GDM1 (cell line): ENCODE data around the gene BAIAP2.
"Not testable (repeated sequence)": the region's sequence is repeated elsewhere in the genome, so short reads cannot be mapped to it uniquely, and the experiment has no call there.

ENCODE experiments used
- DNase-seq: peaks from one replicate; lab custom pipeline; 2025; lab: John Stamatoyannopoulos, UW

BAIAP2 gene

GRCh38 chr17:81021531-81022343 lies 13.2 kb upstream of the BAIAP2 start:
- DNase-seq: no peak

- no peak for DNase-seq
Measured at GRCh38 chr17:81022344-81022676, 12.6 kb upstream of the BAIAP2 start.

- no peak for DNase-seq
Measured at GRCh38 chr17:81025065-81025740, 9.7 kb upstream of the BAIAP2 start.

GRCh38 chr17:81025741-81026129 lies 9.2 kb upstream of the BAIAP2 start:
- no peak for DNase-seq

GRCh38 chr17:81026266-81027036 lies 8.5 kb upstream of the BAIAP2 start:
- DNase-seq: no peak

- no peak for DNase-seq
Measured at GRCh38 chr17:81027038-81027437, 7.9 kb upstream of the BAIAP2 start.

GRCh38 chr17:81027591-81028505 lies 7.1 kb upstream of the BAIAP2 start:
- no peak for DNase-seq

GRCh38 chr17:81028506-81028858 lies 6.5 kb upstream of the BAIAP2 start:
- DNase-seq: no peak

- no peak for DNase-seq
Measured at GRCh38 chr17:81029859-81030258, 5.1 kb upstream of the BAIAP2 start.

GRCh38 chr17:81030312-81030711 lies 4.6 kb upstream of the BAIAP2 start:
- not testable (repeated sequence) for DNase-seq

GRCh38 chr17:81030741-81031565 lies 4.0 kb upstream of the BAIAP2 start:
- no peak for DNase-seq

- DNase-seq: no peak
Measured at GRCh38 chr17:81031566-81032550, 3.1 kb upstream of the BAIAP2 start.

- DNase-seq: no peak
Measured at GRCh38 chr17:81032641-81033480, 2.1 kb upstream of the BAIAP2 start.

GRCh38 chr17:81033535-81034167 lies 1.3 kb upstream of the BAIAP2 start:
- peak; percentile 49 for DNase-seq

GRCh38 chr17:81034168-81034777 lies 678 bp upstream of the BAIAP2 start:
- no peak for DNase-seq

- DNase-seq: no peak
Measured at GRCh38 chr17:81035521-81036196, 708 bp downstream of the BAIAP2 start.

- DNase-seq: no peak
Measured at GRCh38 chr17:81036197-81036941, 1.4 kb downstream of the BAIAP2 start.
